Measurements from ENCODE around the gene FGR.

GRCh38 chr1:27633298-27633610 lies 1.7 kb downstream of the FGR start:
- TF ChIP-seq POLR2AphosphoS5 (IDR thresholded peaks at IDR 0.05; ENCODE audit: borderline replicate concordance, low read depth, low read length) = no peak
- TF ChIP-seq EZH2 (IDR thresholded peaks at IDR 0.05) = no peak
- no peak for TF ChIP-seq FOXP2 (optimal IDR thresholded peaks at IDR 0.05; ENCODE audit: control extremely low read depth, extremely low read length, insufficient read depth)
